ENCODE results near the gene SMTNL2. TPM values are rescaled to one million over a fixed set of nuclear protein-coding genes. Genes with fewer than 3 reads are reported as not detected.
"Not testable (repeated sequence)": the region's sequence is repeated elsewhere in the genome, so short reads cannot be mapped to it uniquely, and the experiment has no call there.

Gene SMTNL2
- total RNA-seq, 1 donor = not detected

- no peak overlapping the region for H3K4me3 ChIP-seq (ENCODE audit: low read depth, low read length)
- TF ChIP-seq CTCF (IDR thresholded peaks at IDR 0.05; ENCODE audit: insufficient read depth, low read depth, low read length) = no peak
- no peak for DNase-seq (ENCODE audit: low read depth)
These were observed 6.7 kb downstream of the SMTNL2 start for GRCh38 chr17:4590981-4591453.

GRCh38 chr17:4591529-4591928, 7.2 kb downstream of the SMTNL2 start:
- H3K4me3 ChIP-seq (ENCODE audit: low read depth, low read length) = no peak overlapping the region
- DNase-seq (ENCODE audit: low read depth) = peak; percentile 7
- no peak for TF ChIP-seq CTCF (IDR thresholded peaks at IDR 0.05; ENCODE audit: insufficient read depth, low read depth, low read length)

- no peak overlapping the region for H3K4me3 ChIP-seq (ENCODE audit: low read depth, low read length)
- no peak for TF ChIP-seq CTCF (IDR thresholded peaks at IDR 0.05; ENCODE audit: insufficient read depth, low read depth, low read length)
- no peak for DNase-seq (ENCODE audit: low read depth)
These were observed 8.1 kb downstream of the SMTNL2 start for GRCh38 chr17:4592240-4593005.

- H3K4me3 ChIP-seq (ENCODE audit: low read depth, low read length) = no peak overlapping the region
- TF ChIP-seq CTCF (IDR thresholded peaks at IDR 0.05; ENCODE audit: insufficient read depth, low read depth, low read length) = no peak
- no peak for DNase-seq (ENCODE audit: low read depth)
These were observed 8.7 kb downstream of the SMTNL2 start for GRCh38 chr17:4593021-4593421.

- no peak for TF ChIP-seq CTCF (IDR thresholded peaks at IDR 0.05; ENCODE audit: insufficient read depth, low read depth, low read length)
- DNase-seq (ENCODE audit: low read depth) = no peak
- no peak overlapping the region for H3K4me3 ChIP-seq (ENCODE audit: low read depth, low read length)
These were observed 10.1 kb downstream of the SMTNL2 start for GRCh38 chr17:4594406-4594805.

GRCh38 chr17:4594931-4595684, 10.8 kb downstream of the SMTNL2 start:
- H3K4me3 ChIP-seq (ENCODE audit: low read depth, low read length) = no peak overlapping the region
- DNase-seq (ENCODE audit: low read depth) = no peak
- no peak for TF ChIP-seq CTCF (IDR thresholded peaks at IDR 0.05; ENCODE audit: insufficient read depth, low read depth, low read length)

- DNase-seq (ENCODE audit: low read depth); H3K4me3 ChIP-seq (ENCODE audit: low read depth, low read length): not testable (repeated sequence)
These were observed 11.5 kb downstream of the SMTNL2 start for GRCh38 chr17:4595685-4596342.
